GM21360 (cell line): ENCODE data around the gene INSR.
"Not testable (repeated sequence)": the region's sequence is repeated elsewhere in the genome, so short reads cannot be mapped to it uniquely, and the experiment has no call there.

Source experiments
- ATAC-seq: cut with Tn5 transposase; IDR thresholded peaks from one replicate; pipeline ENCODE4 v1.9.1; 2021; ENCODE audit warnings: mild to moderate bottlenecking, moderate library complexity; ENCODE audit not compliant: unreplicated experiment

The INSR gene

GRCh38 chr19:7224995-7225394 is 69.2 kb downstream of the INSR start:
- ATAC-seq, result no peak

GRCh38 chr19:7224209-7224686 is 70.0 kb downstream of the INSR start:
- ATAC-seq, result no peak

GRCh38 chr19:7223429-7223828 is 70.8 kb downstream of the INSR start:
- no peak for ATAC-seq

- no peak for ATAC-seq
These were observed 75.2 kb downstream of the INSR start for GRCh38 chr19:7219056-7219455.

- ATAC-seq, result no peak
These were observed 76.4 kb downstream of the INSR start for GRCh38 chr19:7217861-7218260.

- ATAC-seq, result no peak
These were observed 77.8 kb downstream of the INSR start for GRCh38 chr19:7216373-7216902.

GRCh38 chr19:7215176-7215575 is 79.0 kb downstream of the INSR start:
- no peak for ATAC-seq

- no peak for ATAC-seq
These were observed 79.7 kb downstream of the INSR start for GRCh38 chr19:7214324-7215089.

GRCh38 chr19:7213628-7214323 is 80.4 kb downstream of the INSR start:
- ATAC-seq, result no peak

GRCh38 chr19:7211191-7211951 is 82.8 kb downstream of the INSR start:
- ATAC-seq, result no peak

- no peak for ATAC-seq
These were observed 83.9 kb downstream of the INSR start for GRCh38 chr19:7210359-7210758.

GRCh38 chr19:7209597-7210325 is 84.5 kb downstream of the INSR start:
- not testable (repeated sequence) for ATAC-seq

GRCh38 chr19:7209036-7209435 is 85.2 kb downstream of the INSR start:
- ATAC-seq, result not testable (repeated sequence)

- no peak for ATAC-seq
These were observed 90.9 kb downstream of the INSR start for GRCh38 chr19:7203332-7203731.

GRCh38 chr19:7202888-7203287 is 91.3 kb downstream of the INSR start:
- no peak for ATAC-seq

- ATAC-seq, result no peak
These were observed 93.5 kb downstream of the INSR start for GRCh38 chr19:7200736-7201135.

- ATAC-seq, result no peak
These were observed 94.3 kb downstream of the INSR start for GRCh38 chr19:7199613-7200533.

- peak; percentile 74 for ATAC-seq
These were observed 96.2 kb downstream of the INSR start for GRCh38 chr19:7197760-7198696.
